Right lobe of liver (tissue), 6 donors: ENCODE data around the gene OSBPL10. TPM values are rescaled to one million over a fixed set of nuclear protein-coding genes. Genes with fewer than 3 reads are reported as not detected.

ENCODE experiments used
- ATAC-seq, 4 donors: fragments of 200-7000 bp; cut with Tn5 transposase; one replicate each; pipeline ENCODE4 v1.9.1; 2020; ENCODE audit warnings: mild to moderate bottlenecking in 4 of 4, moderate library complexity in 4 of 4
- DNase-seq, 3 donors: peaks; one replicate each; pipeline ENCODE4 v3.0.0-alpha.2; 2020
- H3K27ac ChIP-seq, 3 donors: fragments of 200-600 bp; one replicate each; pipeline ENCODE4 v1.8.0; 2022
- H3K27me3 ChIP-seq, 2 donors: fragments of 200-600 bp; one replicate each; pipeline ENCODE4 v1.8.0; 2022
- H3K36me3 ChIP-seq, 4 donors: fragments of 200-600 bp; sonication (generic) in 1 of 4; one replicate each; pipeline versions ENCODE4 v1.5.1 to v1.8.0; 2017 to 2022; ENCODE audit warnings: control low read depth in 1 of 4
- H3K4me1 ChIP-seq, 4 donors: fragments of 200-600 bp; sonication (generic) in 1 of 4; one replicate each; pipeline versions ENCODE4 v1.5.1 to v1.8.0; 2017 to 2022; ENCODE audit warnings: control low read depth in 1 of 4
- H3K4me3 ChIP-seq, 3 donors: fragments of 200-600 bp; one replicate each; pipeline ENCODE4 v1.8.0; 2022
- H3K9me3 ChIP-seq, 4 donors: fragments of 200-600 bp; sonication (generic) in 1 of 4; one replicate each; pipeline versions ENCODE4 v1.5.1 to v1.8.0; 2017 to 2022; ENCODE audit warnings: control low read depth in 1 of 4
- POLR2A ChIP-seq: fragments of 450-650 bp; IDR thresholded peaks from one replicate; pipeline ENCODE4 v1.6.1; 2017; ENCODE audit warnings: antibody characterized with exemption, mild to moderate bottlenecking
- WGBS: methylation state at CpG from one replicate; pipeline ENCODE4 v1.1.6; 2018; ENCODE audit warnings: low coverage, low lambda C conversion rate; ENCODE audit not compliant: insufficient coverage; ENCODE audit errors: missing lambda C conversion rate; 5-methylcytosine and 5-hydroxymethylcytosine counted together
- intact Hi-C, 2 donors: fragments of 100-400 bp; cut with DNase I; formaldehyde crosslinking; loops; one replicate each; pipeline versions ENCODE4 v1.11.2 to v1.14.1; 2022
- total RNA-seq, 6 experiments: library from RNA; depleted of rRNA in 2 of 6; stranded (reverse); fragments of >200 nt in 2 of 6; fragmentation: NEBNext Ultra II Directional in 3 of 6; extraction: Animal tissue kit (Norgen Biotek cat#: 25700) in 3 of 6; gene quantifications; one replicate each; pipeline versions ENCODE4 v1.1.0 to v1.2.4, GENCODE V29; 2016 to 2023
- TF ChIP-seq, protein P1 (sequence below), 4 donors: fragments of 200-600 bp in 3 of 4; fragments of 450-650 bp in 1 of 4; IDR thresholded peaks; one replicate each; pipeline versions ENCODE4 v1.5.1 to v1.8.0; 2016 to 2022; ENCODE audit warnings: antibody characterized with exemption in 4 of 4, mild to moderate bottlenecking in 2 of 4
- donor health status: DM: no; HTN: yes; CAD: no.
- donor health status: DM: no; HTN: no; CAD: no.
- donor health status: DM: no; HTN: no; CAD: no.
- donor health status: DM: no; HTN: yes; CAD: no.
- donor health status: DM: no; HTN: yes; CAD: no.

Gene OSBPL10
- total RNA-seq, 6 experiments from 2014 or later, result 2.2 to 13.0 (median 3.7) TPM

DNA sequence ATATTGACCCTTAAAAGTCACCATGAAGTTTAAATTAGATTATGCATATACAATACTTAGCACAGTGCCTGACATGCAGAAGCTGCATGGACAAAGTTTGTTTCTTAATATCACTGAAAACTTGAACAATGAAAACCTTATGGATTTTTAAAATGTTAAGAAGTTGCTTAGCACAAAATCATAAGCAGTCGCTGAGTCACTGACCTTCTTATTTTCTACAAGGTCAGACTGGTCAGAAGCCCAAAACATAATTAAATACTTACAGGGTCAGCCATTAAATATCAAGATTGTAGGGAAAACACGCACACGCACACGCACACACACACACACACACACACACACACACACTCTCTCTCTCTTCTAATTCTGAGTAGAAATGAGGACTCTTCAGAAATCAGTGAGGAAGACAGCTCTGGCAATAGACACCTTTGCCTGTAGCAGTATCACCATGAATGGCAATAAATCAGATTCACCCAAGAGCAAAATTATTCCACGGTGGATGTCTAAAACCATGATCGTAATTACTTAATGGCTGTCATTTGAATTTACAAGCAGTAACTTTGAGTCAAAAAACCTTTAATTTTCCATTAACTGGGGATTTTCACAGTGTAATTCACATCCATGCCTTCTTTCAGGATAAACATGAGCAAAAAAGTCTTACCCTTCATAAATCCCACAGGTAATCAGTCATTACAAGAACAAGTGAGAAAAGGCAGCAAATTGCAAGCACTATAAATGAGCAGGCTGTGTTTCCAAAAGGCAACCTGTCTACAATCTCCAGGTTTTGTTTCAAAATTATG is 147.5 kb downstream of the OSBPL10 start:
- H3K36me3 ChIP-seq, result no peaks in the 10 kb centered on the region
- intact Hi-C loops, result no loop called here
- H3K4me3 ChIP-seq, result no peak overlapping the region
- no peak overlapping the region for H3K27ac ChIP-seq
- no peaks in the 10 kb centered on the region for H3K9me3 ChIP-seq
- TF ChIP-seq POLR2A, result no peak
- TF ChIP-seq, protein P1, sequence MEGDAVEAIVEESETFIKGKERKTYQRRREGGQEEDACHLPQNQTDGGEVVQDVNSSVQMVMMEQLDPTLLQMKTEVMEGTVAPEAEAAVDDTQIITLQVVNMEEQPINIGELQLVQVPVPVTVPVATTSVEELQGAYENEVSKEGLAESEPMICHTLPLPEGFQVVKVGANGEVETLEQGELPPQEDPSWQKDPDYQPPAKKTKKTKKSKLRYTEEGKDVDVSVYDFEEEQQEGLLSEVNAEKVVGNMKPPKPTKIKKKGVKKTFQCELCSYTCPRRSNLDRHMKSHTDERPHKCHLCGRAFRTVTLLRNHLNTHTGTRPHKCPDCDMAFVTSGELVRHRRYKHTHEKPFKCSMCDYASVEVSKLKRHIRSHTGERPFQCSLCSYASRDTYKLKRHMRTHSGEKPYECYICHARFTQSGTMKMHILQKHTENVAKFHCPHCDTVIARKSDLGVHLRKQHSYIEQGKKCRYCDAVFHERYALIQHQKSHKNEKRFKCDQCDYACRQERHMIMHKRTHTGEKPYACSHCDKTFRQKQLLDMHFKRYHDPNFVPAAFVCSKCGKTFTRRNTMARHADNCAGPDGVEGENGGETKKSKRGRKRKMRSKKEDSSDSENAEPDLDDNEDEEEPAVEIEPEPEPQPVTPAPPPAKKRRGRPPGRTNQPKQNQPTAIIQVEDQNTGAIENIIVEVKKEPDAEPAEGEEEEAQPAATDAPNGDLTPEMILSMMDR (IDR thresholded peaks at IDR 0.05), result no peak
- WGBS, result 62% methylated on average over 6 of the region's 6 CpGs
- no peak for ATAC-seq
- no peak for DNase-seq
- H3K4me1 ChIP-seq, result no peaks in the 10 kb centered on the region
- H3K27me3 ChIP-seq, result no peaks in the 10 kb centered on the region

DNA sequence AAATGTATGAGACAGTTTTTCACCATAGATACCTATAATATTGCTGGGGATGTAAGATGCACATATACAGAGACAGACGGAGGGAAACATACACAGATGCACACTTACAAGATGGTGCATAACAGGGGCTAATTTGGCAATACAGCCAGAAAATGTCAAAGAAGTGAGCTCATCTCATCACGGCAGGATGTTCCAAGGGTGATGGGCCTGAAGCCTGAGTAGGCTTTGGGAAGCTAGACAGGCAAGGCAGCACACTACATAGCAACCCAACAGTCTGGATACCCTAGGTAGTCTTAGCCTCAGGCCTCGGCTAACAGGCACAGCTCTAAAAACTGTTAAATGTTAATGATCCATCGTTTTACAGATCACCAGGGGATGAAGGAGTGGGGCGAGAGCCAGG is 148.5 kb downstream of the OSBPL10 start:
- no peaks in the 10 kb centered on the region for H3K27me3 ChIP-seq
- H3K27ac ChIP-seq, result no peak overlapping the region
- intact Hi-C loops, result no loop called here
- H3K4me1 ChIP-seq, result no peaks in the 10 kb centered on the region
- no peak for ATAC-seq
- H3K4me3 ChIP-seq, result no peak overlapping the region
- WGBS, result 63% methylated on average over 4 of the region's 5 CpGs
- H3K9me3 ChIP-seq, result no peaks in the 10 kb centered on the region
- TF ChIP-seq, protein P1 (IDR thresholded peaks at IDR 0.05), result no peak
- TF ChIP-seq POLR2A, result no peak
- no peak for DNase-seq
- H3K36me3 ChIP-seq, result no peaks in the 10 kb centered on the region

DNA sequence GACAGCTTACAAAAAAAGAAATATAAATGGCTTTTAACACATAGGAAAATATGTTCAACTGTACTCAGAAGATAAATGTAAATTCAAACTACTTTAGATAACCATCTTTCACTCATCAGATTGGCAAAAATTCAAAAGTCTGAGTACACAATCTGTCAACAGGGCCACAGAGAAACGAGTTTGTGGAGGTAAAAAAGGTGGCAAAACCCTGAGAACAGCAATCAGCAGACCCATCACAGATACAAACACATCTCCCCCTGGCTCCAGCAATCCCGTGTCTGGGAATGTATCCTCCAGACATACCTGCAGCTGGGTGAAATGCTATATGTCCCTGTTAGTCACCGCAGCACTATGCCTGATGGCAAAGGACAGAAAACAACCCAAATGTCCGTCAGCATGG is 149.5 kb downstream of the OSBPL10 start:
- DNase-seq, result no peak
- 54% methylated on average over 4 of the region's 4 CpGs for WGBS
- no peak for TF ChIP-seq POLR2A
- TF ChIP-seq, protein P1 (IDR thresholded peaks at IDR 0.05), result no peak

DNA sequence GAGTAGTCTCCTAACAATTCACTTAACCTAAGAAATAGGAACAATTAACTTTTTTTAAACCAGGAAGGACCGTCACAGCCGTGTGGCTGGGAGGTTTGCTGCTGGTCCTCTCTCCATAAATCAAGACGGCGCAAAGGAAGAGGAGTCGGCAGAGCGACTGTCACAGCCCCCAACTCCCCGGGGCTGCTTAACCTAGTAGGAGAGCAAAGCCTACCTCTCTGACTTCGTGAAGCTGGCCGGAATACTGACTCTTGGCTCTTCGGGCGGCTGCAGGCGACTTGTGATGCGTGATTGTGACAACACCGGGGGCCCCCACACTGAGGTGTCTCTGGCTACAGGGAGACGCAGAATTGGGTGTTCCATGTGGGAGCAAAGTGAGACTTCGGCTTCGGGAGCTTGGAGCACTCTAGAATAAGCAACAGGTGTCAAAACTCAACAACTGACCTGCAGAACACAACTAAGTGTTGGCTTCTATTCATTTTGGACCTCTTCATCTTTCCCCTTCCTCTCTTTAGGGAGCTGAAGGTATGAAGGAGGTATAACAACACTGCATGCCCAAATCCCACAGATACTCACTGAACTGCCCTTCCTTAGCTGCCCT is 151.1 kb downstream of the OSBPL10 start:
- Histone ChIP-seq H3K9me3 (no peaks in the 10 kb centered on the region), H3K27ac (no peak overlapping the region), H3K27me3 (no peaks in the 10 kb centered on the region), H3K4me1 (no peaks in the 10 kb centered on the region), H3K4me3 (no peak overlapping the region), H3K36me3 (no peaks in the 10 kb centered on the region)
- ATAC-seq (no peak), DNase-seq (no peak)
- TF ChIP-seq, protein P1 (IDR thresholded peaks at IDR 0.05), result no peak
- TF ChIP-seq POLR2A, result no peak
- intact Hi-C loops, result no loop called here
- 76% methylated on average over 9 of the region's 17 CpGs for WGBS

More for the DNA sequence above, 149.5 kb downstream of the OSBPL10 start:
- Histone ChIP-seq H3K9me3 (no peaks in the 10 kb centered on the region), H3K4me1 (no peaks in the 10 kb centered on the region), H3K36me3 (no peaks in the 10 kb centered on the region), H3K27me3 (no peaks in the 10 kb centered on the region), H3K4me3 (no peak overlapping the region), H3K27ac (no peak overlapping the region)
- intact Hi-C loops, result no loop called here
- no peak for ATAC-seq
